ENCODE measurements around the gene ASAP3.

Gene ASAP3

GRCh38 chr1:23477359-23478144 is 6.4 kb downstream of the ASAP3 start:
- no peak for DNase-seq

GRCh38 chr1:23475641-23476040 is 8.3 kb downstream of the ASAP3 start:
- no peak for DNase-seq

GRCh38 chr1:23475134-23475628 is 8.8 kb downstream of the ASAP3 start:
- DNase-seq, result no peak

- no peak for DNase-seq
These were observed 10.8 kb downstream of the ASAP3 start for GRCh38 chr1:23473037-23473800.

- DNase-seq, result no peak
These were observed 11.5 kb downstream of the ASAP3 start for GRCh38 chr1:23472351-23473036.

GRCh38 chr1:23471473-23472075 is 12.4 kb downstream of the ASAP3 start:
- no peak for DNase-seq

- DNase-seq, result no peak
These were observed 13.5 kb downstream of the ASAP3 start for GRCh38 chr1:23470282-23471070.

- DNase-seq, result no peak
These were observed 14.5 kb downstream of the ASAP3 start for GRCh38 chr1:23469372-23469982.

GRCh38 chr1:23466423-23466989 is 17.5 kb downstream of the ASAP3 start:
- DNase-seq, result no peak

GRCh38 chr1:23463286-23463685 is 20.7 kb downstream of the ASAP3 start:
- no peak for DNase-seq

- DNase-seq, result no peak
These were observed 21.2 kb downstream of the ASAP3 start for GRCh38 chr1:23462766-23463165.

- DNase-seq, result no peak
These were observed 22.9 kb downstream of the ASAP3 start for GRCh38 chr1:23461050-23461449.

- no peak for DNase-seq
These were observed 23.5 kb downstream of the ASAP3 start for GRCh38 chr1:23460519-23460918.

- no peak for DNase-seq
These were observed 24.6 kb downstream of the ASAP3 start for GRCh38 chr1:23459338-23459757.

- no peak for DNase-seq
These were observed 27.8 kb downstream of the ASAP3 start for GRCh38 chr1:23456226-23456625.

- no peak for DNase-seq
These were observed 30.5 kb downstream of the ASAP3 start for GRCh38 chr1:23453455-23454000.

- DNase-seq, result no peak
These were observed 32.0 kb downstream of the ASAP3 start for GRCh38 chr1:23452011-23452411.

- no peak for DNase-seq
These were observed 32.5 kb downstream of the ASAP3 start for GRCh38 chr1:23451441-23451840.

GRCh38 chr1:23450894-23451293 is 33.1 kb downstream of the ASAP3 start:
- DNase-seq, result no peak

GRCh38 chr1:23449958-23450357 is 34.0 kb downstream of the ASAP3 start:
- DNase-seq, result no peak

GRCh38 chr1:23449306-23449705 is 34.7 kb downstream of the ASAP3 start:
- DNase-seq, result no peak
